ENCODE measurements around the gene MYEOV. TPM values are rescaled to one million over a fixed set of nuclear protein-coding genes. Genes with fewer than 3 reads are reported as not detected.

MYEOV gene
- polyA plus RNA-seq, 3 donors = 0.03 TPM; not detected in 2

GRCh38 chr11:69278091-69278867, 15.7 kb upstream of the MYEOV start:
- H3K4me1 ChIP-seq (ENCODE audit: control insufficient read depth in 1 of 2, insufficient read depth in 2 of 2, low read length in 2 of 2) = no peaks in the 10 kb centered on the region
- peaks cover 0 to 3% of the 10 kb centered on the region in 2 donors for H3K9me3 ChIP-seq (replicated peaks in 1 of 2; ENCODE audit: control insufficient read depth in 1 of 2, insufficient read depth in 1 of 2, low read length in 2 of 2)
- DNase-seq = no peak
- intact Hi-C loops (cut with micrococcal nuclease) = no loop called here
- no peaks in the 10 kb centered on the region for H3K4me1 Mint-ChIP-seq
- no peak overlapping the region for H3K4me3 Mint-ChIP-seq
- no peaks in the 10 kb centered on the region for H3K79me2 ChIP-seq (ENCODE audit: insufficient read depth, low read length)
- H3K4me2 ChIP-seq (replicated peaks; ENCODE audit: extremely low read depth, low read length, poor library complexity, severe bottlenecking) = no peak overlapping the region
- no peaks in the 10 kb centered on the region for H3K27me3 ChIP-seq (ENCODE audit: control insufficient read depth in 2 of 2, insufficient read depth in 2 of 2, low read length in 2 of 2)
- H3K4me3 ChIP-seq (replicated peaks in 1 of 3; ENCODE audit: low read depth in 2 of 3, low read length in 3 of 3) = no peak overlapping the region
- H3K27ac Mint-ChIP-seq = no peak overlapping the region
- 93% methylated on average over 7 of the region's 12 CpGs for WGBS (ENCODE audit: insufficient coverage)
- H3K9me3 Mint-ChIP-seq = peaks cover 0 to 4% (median under 1%) of the 10 kb centered on the region in 7 donors
- no peak overlapping the region for H2AFZ ChIP-seq (ENCODE audit: insufficient read depth, low read depth, low read length, poor library complexity, severe bottlenecking)
- no peaks in the 10 kb centered on the region for H4K20me1 ChIP-seq (ENCODE audit: insufficient read depth, low read length)
- H3K36me3 Mint-ChIP-seq = no peaks in the 10 kb centered on the region
- H3K36me3 ChIP-seq (replicated peaks in 1 of 2; ENCODE audit: control insufficient read depth in 1 of 2, insufficient read depth in 2 of 2, low read length in 2 of 2) = no peaks in the 10 kb centered on the region
- TF ChIP-seq, protein P1, sequence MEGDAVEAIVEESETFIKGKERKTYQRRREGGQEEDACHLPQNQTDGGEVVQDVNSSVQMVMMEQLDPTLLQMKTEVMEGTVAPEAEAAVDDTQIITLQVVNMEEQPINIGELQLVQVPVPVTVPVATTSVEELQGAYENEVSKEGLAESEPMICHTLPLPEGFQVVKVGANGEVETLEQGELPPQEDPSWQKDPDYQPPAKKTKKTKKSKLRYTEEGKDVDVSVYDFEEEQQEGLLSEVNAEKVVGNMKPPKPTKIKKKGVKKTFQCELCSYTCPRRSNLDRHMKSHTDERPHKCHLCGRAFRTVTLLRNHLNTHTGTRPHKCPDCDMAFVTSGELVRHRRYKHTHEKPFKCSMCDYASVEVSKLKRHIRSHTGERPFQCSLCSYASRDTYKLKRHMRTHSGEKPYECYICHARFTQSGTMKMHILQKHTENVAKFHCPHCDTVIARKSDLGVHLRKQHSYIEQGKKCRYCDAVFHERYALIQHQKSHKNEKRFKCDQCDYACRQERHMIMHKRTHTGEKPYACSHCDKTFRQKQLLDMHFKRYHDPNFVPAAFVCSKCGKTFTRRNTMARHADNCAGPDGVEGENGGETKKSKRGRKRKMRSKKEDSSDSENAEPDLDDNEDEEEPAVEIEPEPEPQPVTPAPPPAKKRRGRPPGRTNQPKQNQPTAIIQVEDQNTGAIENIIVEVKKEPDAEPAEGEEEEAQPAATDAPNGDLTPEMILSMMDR (IDR thresholded peaks at IDR 0.05) = no peak
- peaks cover 0 to 9% (median 5%) of the 10 kb centered on the region in 3 donors for H3K27me3 Mint-ChIP-seq (ENCODE audit: low read depth in 3 of 3)
- H3K9ac ChIP-seq (ENCODE audit: insufficient read depth, low read length, poor library complexity, severe bottlenecking) = no peak overlapping the region
- no peak overlapping the region for H3K27ac ChIP-seq (ENCODE audit: low read depth in 1 of 2, low read length in 2 of 2)

- H3K4me1 ChIP-seq (ENCODE audit: control insufficient read depth in 1 of 2, insufficient read depth in 2 of 2, low read length in 2 of 2) = no peaks in the 10 kb centered on the region
- H3K9me3 ChIP-seq (replicated peaks in 1 of 2; ENCODE audit: control insufficient read depth in 1 of 2, insufficient read depth in 1 of 2, low read length in 2 of 2) = peaks cover 0 to 3% of the 10 kb centered on the region in 2 donors
- no peaks in the 10 kb centered on the region for H3K4me1 Mint-ChIP-seq
- peaks cover 0 to 11% (median 2%) of the 10 kb centered on the region in 3 donors for H3K27me3 Mint-ChIP-seq (ENCODE audit: low read depth in 3 of 3)
- no peak overlapping the region for H3K27ac ChIP-seq (ENCODE audit: low read depth in 1 of 2, low read length in 2 of 2)
- no peak overlapping the region for H2AFZ ChIP-seq (ENCODE audit: insufficient read depth, low read depth, low read length, poor library complexity, severe bottlenecking)
- peaks cover 0 to 4% (median 2%) of the 10 kb centered on the region in 7 donors for H3K9me3 Mint-ChIP-seq
- H4K20me1 ChIP-seq (ENCODE audit: insufficient read depth, low read length) = no peaks in the 10 kb centered on the region
- intact Hi-C loops (cut with micrococcal nuclease) = no loop called here
- H3K36me3 Mint-ChIP-seq = no peaks in the 10 kb centered on the region
- TF ChIP-seq, protein P1 (IDR thresholded peaks at IDR 0.05) = no peak
- H3K9ac ChIP-seq (ENCODE audit: insufficient read depth, low read length, poor library complexity, severe bottlenecking) = no peak overlapping the region
- no peak for DNase-seq
- no peaks in the 10 kb centered on the region for H3K27me3 ChIP-seq (ENCODE audit: control insufficient read depth in 2 of 2, insufficient read depth in 2 of 2, low read length in 2 of 2)
- no peak overlapping the region for H3K4me3 ChIP-seq (replicated peaks in 1 of 3; ENCODE audit: low read depth in 2 of 3, low read length in 3 of 3)
- no peak overlapping the region for H3K4me2 ChIP-seq (replicated peaks; ENCODE audit: extremely low read depth, low read length, poor library complexity, severe bottlenecking)
- H3K79me2 ChIP-seq (ENCODE audit: insufficient read depth, low read length) = no peaks in the 10 kb centered on the region
- no peak overlapping the region for H3K4me3 Mint-ChIP-seq
- WGBS (ENCODE audit: insufficient coverage) = 100% methylated on average over 1 of the region's 2 CpGs
- no peaks in the 10 kb centered on the region for H3K36me3 ChIP-seq (replicated peaks in 1 of 2; ENCODE audit: control insufficient read depth in 1 of 2, insufficient read depth in 2 of 2, low read length in 2 of 2)
- H3K27ac Mint-ChIP-seq = no peak overlapping the region
Measured at GRCh38 chr11:69280451-69280850, 13.5 kb upstream of the MYEOV start.
